ENCODE results near the gene TLE3. TPM values are rescaled to one million over a fixed set of nuclear protein-coding genes. Genes with fewer than 3 reads are reported as not detected.

TLE3 gene
- total RNA-seq, 1 experiment from 2014 or later, result 98.2 TPM

DNA sequence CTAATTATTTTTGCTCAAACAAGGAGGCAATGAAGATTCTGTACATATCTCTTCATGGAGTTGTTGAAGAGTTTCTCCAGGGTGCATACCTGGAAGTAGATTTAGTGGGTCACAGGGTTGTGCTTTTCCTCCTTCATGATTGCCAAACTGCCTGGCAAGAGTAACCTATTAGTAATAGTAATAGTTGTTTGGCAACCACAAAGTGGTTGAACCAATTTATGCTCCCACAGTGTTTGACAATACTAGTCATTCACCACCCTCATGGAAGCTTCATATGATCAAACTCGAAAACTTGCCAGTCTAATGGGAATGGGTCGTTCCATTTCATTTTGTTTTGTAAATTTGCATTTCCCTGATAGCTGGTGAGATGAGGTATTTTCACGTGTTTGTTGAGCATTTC is 57.8 kb downstream of the TLE3 start:
- H3K14ac ChIP-seq (ENCODE audit: insufficient read depth, low read length), result no peak overlapping the region
- Mint-ChIP-seq H3K4me1 (peaks cover 6% of the 10 kb centered on the region in 2 experiments), H3K27ac (no peak overlapping the region), H3K9me3 (no peaks in the 10 kb centered on the region), H3K36me3 (ENCODE audit: insufficient read depth in 1 of 3, low read depth in 3 of 3) (no peaks in the 10 kb centered on the region), H3K27me3 (ENCODE audit: low read depth) (peaks cover 1% of the 10 kb centered on the region), H3K4me3 (no peak overlapping the region)
- no peak overlapping the region for H2BK120ac ChIP-seq (ENCODE audit: low read depth, low read length, poor library complexity, severe bottlenecking)
- no peak overlapping the region for H3K4ac ChIP-seq (ENCODE audit: low read depth, low read length)
- H2BK12ac ChIP-seq (ENCODE audit: insufficient read length, low read depth, low read length), result no peak overlapping the region
- H4K91ac ChIP-seq (ENCODE audit: insufficient read length, low read depth, low read length), result no peak overlapping the region
- H3K56ac ChIP-seq (ENCODE audit: insufficient read length, low read depth, low read length), result no peak overlapping the region
- H3T11ph ChIP-seq (ENCODE audit: low read length), result no peak overlapping the region
- H3K18ac ChIP-seq (ENCODE audit: insufficient read length, low read depth, low read length), result no peak overlapping the region
- no peak overlapping the region for H3K27ac ChIP-seq (ENCODE audit: insufficient read length, low read depth, low read length)
- no peak overlapping the region for H2BK15ac ChIP-seq (ENCODE audit: low read depth, low read length)
- no peak for DNase-seq
- no peaks in the 10 kb centered on the region for H4K20me1 ChIP-seq (ENCODE audit: control insufficient read depth, insufficient read depth, insufficient read length)
- no peak overlapping the region for H3K4me2 ChIP-seq (ENCODE audit: insufficient read depth, insufficient read length, low read length)
- no peak overlapping the region for H2AFZ ChIP-seq (ENCODE audit: low read length)
- H2AK5ac ChIP-seq (ENCODE audit: insufficient read length, low read length), result no peak overlapping the region
- H3K79me1 ChIP-seq (ENCODE audit: insufficient read depth, low read depth, low read length, poor library complexity, severe bottlenecking), result no peaks in the 10 kb centered on the region
- H3K23me2 ChIP-seq (ENCODE audit: insufficient read length, low read depth, low read length, poor library complexity, severe bottlenecking), result no peaks in the 10 kb centered on the region
- H3K23ac ChIP-seq (ENCODE audit: insufficient read length, low read depth, low read length), result no peak overlapping the region
- no peak overlapping the region for H2BK20ac ChIP-seq (ENCODE audit: low read depth, low read length, poor library complexity, severe bottlenecking)
- H3K79me2 ChIP-seq (ENCODE audit: insufficient read depth, low read length), result no peaks in the 10 kb centered on the region
- no CpG with 5 or more reads among the region's 3 CpGs for WGBS (ENCODE audit: extremely low coverage, insufficient read length, low lambda C conversion rate)
- no peaks in the 10 kb centered on the region for H3K9me3 ChIP-seq (ENCODE audit: control insufficient read depth, low read depth, low read length)
- H4K8ac ChIP-seq (replicated peaks; ENCODE audit: insufficient read length, low read depth, low read length), result no peak overlapping the region
- no peak overlapping the region for H3K9ac ChIP-seq (ENCODE audit: extremely low read depth, insufficient read length, low read length)
- H3K4me1 ChIP-seq (ENCODE audit: insufficient read depth, low read length), result no peaks in the 10 kb centered on the region
- TF ChIP-seq, protein P1, sequence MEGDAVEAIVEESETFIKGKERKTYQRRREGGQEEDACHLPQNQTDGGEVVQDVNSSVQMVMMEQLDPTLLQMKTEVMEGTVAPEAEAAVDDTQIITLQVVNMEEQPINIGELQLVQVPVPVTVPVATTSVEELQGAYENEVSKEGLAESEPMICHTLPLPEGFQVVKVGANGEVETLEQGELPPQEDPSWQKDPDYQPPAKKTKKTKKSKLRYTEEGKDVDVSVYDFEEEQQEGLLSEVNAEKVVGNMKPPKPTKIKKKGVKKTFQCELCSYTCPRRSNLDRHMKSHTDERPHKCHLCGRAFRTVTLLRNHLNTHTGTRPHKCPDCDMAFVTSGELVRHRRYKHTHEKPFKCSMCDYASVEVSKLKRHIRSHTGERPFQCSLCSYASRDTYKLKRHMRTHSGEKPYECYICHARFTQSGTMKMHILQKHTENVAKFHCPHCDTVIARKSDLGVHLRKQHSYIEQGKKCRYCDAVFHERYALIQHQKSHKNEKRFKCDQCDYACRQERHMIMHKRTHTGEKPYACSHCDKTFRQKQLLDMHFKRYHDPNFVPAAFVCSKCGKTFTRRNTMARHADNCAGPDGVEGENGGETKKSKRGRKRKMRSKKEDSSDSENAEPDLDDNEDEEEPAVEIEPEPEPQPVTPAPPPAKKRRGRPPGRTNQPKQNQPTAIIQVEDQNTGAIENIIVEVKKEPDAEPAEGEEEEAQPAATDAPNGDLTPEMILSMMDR (conservative IDR thresholded peaks at IDR 0.05), result no peak
- H2BK5ac ChIP-seq (ENCODE audit: insufficient read length, low read length), result no peak overlapping the region
- H3K27me3 ChIP-seq (ENCODE audit: insufficient read depth, low read length), result no peaks in the 10 kb centered on the region
- H4K5ac ChIP-seq (ENCODE audit: insufficient read length, low read depth, low read length), result no peak overlapping the region

Measured in H9 (cell line).